Parathyroid adenoma (tissue), 2 donors: ENCODE results near the gene IGFN1.

Source experiments
- H2AFZ ChIP-seq: fragments of 300-600 bp; sonication (generic); one replicate; pipeline ENCODE4 v1.7.0; 2017; ENCODE audit warnings: antibody characterized with exemption, mild to moderate bottlenecking
- H3K27ac ChIP-seq: fragments of 300-600 bp; sonication (generic); one replicate; pipeline ENCODE4 v1.7.0; 2017
- H3K27me3 ChIP-seq: fragments of 300-600 bp; sonication (generic); one replicate; pipeline ENCODE4 v1.7.0; 2017; ENCODE audit warnings: low read length; ENCODE audit not compliant: control insufficient read depth, insufficient read depth
- H3K36me3 ChIP-seq: fragments of 300-600 bp; sonication (generic); one replicate; pipeline ENCODE4 v1.7.0; 2017; ENCODE audit warnings: low read length; ENCODE audit not compliant: control insufficient read depth, insufficient read depth
- H3K4me1 ChIP-seq: fragments of 300-600 bp; sonication (generic); one replicate; pipeline ENCODE4 v1.7.0; 2017; ENCODE audit warnings: control low read depth
- H3K4me2 ChIP-seq: fragments of 300-600 bp; sonication (generic); one replicate; pipeline ENCODE4 v1.7.0; 2017; ENCODE audit warnings: low read length
- H3K4me3 ChIP-seq: fragments of 300-600 bp; sonication (generic); one replicate; pipeline ENCODE4 v1.7.0; 2017; ENCODE audit warnings: low read depth, low read length
- H3K79me2 ChIP-seq: fragments of 300-600 bp; sonication (generic); one replicate; pipeline ENCODE4 v1.7.0; 2017; ENCODE audit warnings: control low read depth
- H3K9ac ChIP-seq: fragments of 300-600 bp; sonication (generic); one replicate; pipeline ENCODE4 v1.7.0; 2017; ENCODE audit warnings: mild to moderate bottlenecking
- H3K9me3 ChIP-seq: fragments of 300-600 bp; sonication (generic); one replicate; pipeline ENCODE4 v1.7.0; 2017; ENCODE audit warnings: low read length; ENCODE audit not compliant: control insufficient read depth
- CTCF ChIP-seq: fragments of 300-600 bp; sonication (generic); IDR thresholded peaks from one replicate; pipeline ENCODE4 v1.7.0; 2017; ENCODE audit warnings: antibody characterized with exemption, mild to moderate bottlenecking
- donor health status: primary hyperparathyroidism.

Gene IGFN1

GRCh38 chr1:201276891-201277290, 86.3 kb downstream of the IGFN1 start:
- Histone ChIP-seq H3K27ac (no peak overlapping the region), H3K9me3 (no peaks in the 10 kb centered on the region), H3K36me3 (no peaks in the 10 kb centered on the region), H3K9ac (no peak overlapping the region), H3K4me3 (no peak overlapping the region), H3K4me1 (no peaks in the 10 kb centered on the region), H3K4me2 (no peak overlapping the region), H2AFZ (no peak overlapping the region), H3K79me2 (no peaks in the 10 kb centered on the region), H3K27me3 (no peaks in the 10 kb centered on the region)
- no peak for TF ChIP-seq CTCF

- Histone ChIP-seq H3K27me3 (no peaks in the 10 kb centered on the region), H3K27ac (no peak overlapping the region), H3K4me3 (no peak overlapping the region), H3K9me3 (no peaks in the 10 kb centered on the region), H3K36me3 (no peaks in the 10 kb centered on the region), H2AFZ (no peak overlapping the region), H3K79me2 (no peaks in the 10 kb centered on the region), H3K4me1 (no peaks in the 10 kb centered on the region), H3K9ac (no peak overlapping the region), H3K4me2 (no peak overlapping the region)
- no peak for TF ChIP-seq CTCF
Measured at GRCh38 chr1:201277441-201277840, 86.8 kb downstream of the IGFN1 start.
